Stomach (tissue), 9 donors: ENCODE data around the gene MTR. TPM values are rescaled to one million over a fixed set of nuclear protein-coding genes. Genes with fewer than 3 reads are reported as not detected.

ENCODE experiments used
- DNase-seq, 2 donors: peaks; one replicate each; pipeline versions ENCODE4 v3.0.0 to v3.0.0-alpha.2; 2013 to 2019
- H3K27ac ChIP-seq, 5 donors: fragments of 200-600 bp in 4 of 5; sonication (generic) in 4 of 5; one replicate each; pipeline ENCODE4 v1.5.1; 2013 to 2019; ENCODE audit warnings: mild to moderate bottlenecking in 1 of 5, moderate library complexity in 1 of 5
- H3K27me3 ChIP-seq, 3 donors: fragments of 200-600 bp; sonication (generic); one replicate each; pipeline ENCODE4 v1.5.1; 2017 to 2019; ENCODE audit warnings: mixed run types in 1 of 3
- H3K36me3 ChIP-seq, 4 donors: fragments of 200-600 bp; sonication (generic); 1 replicate in 3 of 4; 2 replicates in 1 of 4; pipeline ENCODE4 v1.5.1; 2016 to 2019
- H3K4me1 ChIP-seq, 4 donors: fragments of 200-600 bp; sonication (generic); one replicate each; pipeline ENCODE4 v1.5.1; 2016 to 2019
- H3K4me3 ChIP-seq, 4 donors: fragments of 200-600 bp; sonication (generic) in 3 of 4; one replicate each; pipeline ENCODE4 v1.5.1; 2016 to 2019; ENCODE audit warnings: mild to moderate bottlenecking in 1 of 4
- H3K9me3 ChIP-seq, 4 donors: fragments of 200-600 bp; sonication (generic); one replicate each; pipeline ENCODE4 v1.5.1; 2016 to 2019
- CTCF ChIP-seq, 7 experiments: fragments of 450-650 bp in 4 of 7; fragments of 200-600 bp in 3 of 7; sonication (generic) in 3 of 7; IDR thresholded peaks; one replicate each; pipeline ENCODE4 v1.5.1; 2016 to 2019; ENCODE audit warnings: antibody characterized with exemption in 7 of 7, control low read depth in 2 of 7, mild to moderate bottlenecking in 1 of 7
- EP300 ChIP-seq: sonication (generic); formaldehyde crosslinking; IDR thresholded peaks from one replicate; pipeline ENCODE4 v1.6.1; 2017; ENCODE audit warnings: antibody characterized with exemption
- POLR2A ChIP-seq, 4 donors: fragments of 450-650 bp; IDR thresholded peaks; one replicate each; pipeline ENCODE4 v1.6.1; 2016; ENCODE audit warnings: antibody characterized with exemption in 4 of 4, control low read depth in 2 of 4, mild to moderate bottlenecking in 1 of 4, moderate library complexity in 1 of 4
- POLR2AphosphoS5 ChIP-seq, 3 donors: sonication (generic); formaldehyde crosslinking; IDR thresholded peaks; one replicate each; pipeline ENCODE4 v1.6.1; 2016; ENCODE audit warnings: antibody characterized with exemption in 3 of 3
- WGBS, 5 donors: extraction: QIAGEN DNeasy Blood & Tissue Kit in 3 of 5; methylation state at CpG; one replicate each; pipeline versions ENCODE4 v1.1.5 to v1.1.7; 2013 to 2018; 5-methylcytosine and 5-hydroxymethylcytosine counted together
- intact Hi-C: fragments of 100-400 bp; cut with DNase I; formaldehyde crosslinking; loops from one replicate; pipeline ENCODE4 v1.15.1; 2023; ENCODE audit warnings: low total_unique reads
- polyA plus RNA-seq, 3 donors: library from polyadenylated mRNA; stranded (reverse); fragments of 200-250 nt; gene quantifications; one replicate each; pipeline ENCODE4 v1.2.3, GENCODE V29; 2013
- total RNA-seq, 5 donors: library from RNA; depleted of rRNA; stranded (reverse); fragments of >200 nt; gene quantifications; one replicate each; pipeline versions ENCODE4 v1.1.0 to v1.2.3, GENCODE V29; 2014 to 2016
- donor health status: healthy with polysubstance abuse.
- donor health status: Bipolar disorder and iron deficiency.
- donor health status: healthy.

MTR gene
- total and polyA plus RNA-seq, 8 donors, result 3.1 to 57.3 (median 23.6) TPM

- Histone ChIP-seq H3K4me3 (no peak overlapping the region), H3K27ac (peak overlapping the region in 2 of 5 donors; percentile 20 to 76), H3K9me3 (no peaks in the 10 kb centered on the region), H3K27me3 (no peaks in the 10 kb centered on the region), H3K4me1 (peaks cover 0 to 22% (median 2%) of the 10 kb centered on the region in 4 donors), H3K36me3 (peaks cover 37 to 100% (median 100%) of the 10 kb centered on the region in 4 donors)
- WGBS, 5 donors, result 81 to 91% (median 88%) methylated on average over 19 of the region's 19 CpGs
- DNase-seq, result no peak
- intact Hi-C loops, result no loop called here
- no peak for TF ChIP-seq EP300
- no peak for TF ChIP-seq CTCF (IDR thresholded peaks at IDR 0.05)
- TF ChIP-seq POLR2AphosphoS5 (IDR thresholded peaks at IDR 0.05), result no peak
- no peak for TF ChIP-seq POLR2A (IDR thresholded peaks at IDR 0.05)
These were observed 98.8 kb downstream of the MTR start for GRCh38 chr1:236893626-236894545.

GRCh38 chr1:236895665-236896387 is 100.7 kb downstream of the MTR start:
- intact Hi-C loops, result no loop called here
- peak in 1 of 2 donors; percentile 26 for DNase-seq
- no peak for TF ChIP-seq POLR2AphosphoS5 (IDR thresholded peaks at IDR 0.05)
- no peak for TF ChIP-seq EP300
- TF ChIP-seq POLR2A (IDR thresholded peaks at IDR 0.05), result no peak
- no peak for TF ChIP-seq CTCF (IDR thresholded peaks at IDR 0.05)
- no peak overlapping the region for H3K4me3 ChIP-seq
- no peaks in the 10 kb centered on the region for H3K27me3 ChIP-seq
- H3K4me1 ChIP-seq, result peaks cover 0 to 17% (median 2%) of the 10 kb centered on the region in 4 donors
- peaks cover 38 to 100% (median 99%) of the 10 kb centered on the region in 4 donors for H3K36me3 ChIP-seq
- H3K9me3 ChIP-seq, result no peaks in the 10 kb centered on the region
- 82 to 94% (median 92%) methylated on average over 8 of the region's 8 CpGs for WGBS, 5 donors
- H3K27ac ChIP-seq, result peak overlapping the region in 1 of 5 donors; percentile 4

- WGBS, 5 donors, result 90 to 98% (median 92%) methylated on average over 2 of the region's 2 CpGs
- no peak overlapping the region for H3K4me3 ChIP-seq
- TF ChIP-seq CTCF (IDR thresholded peaks at IDR 0.05) (no peak), POLR2A (IDR thresholded peaks at IDR 0.05) (no peak), EP300 (no peak), POLR2AphosphoS5 (IDR thresholded peaks at IDR 0.05) (no peak)
- H3K4me1 ChIP-seq, result peaks cover 0 to 9% (median 0%) of the 10 kb centered on the region in 4 donors
- intact Hi-C loops, result no loop called here
- H3K9me3 ChIP-seq, result peaks cover 0 to 6% (median 0%) of the 10 kb centered on the region in 4 donors
- DNase-seq, result no peak
- H3K27ac ChIP-seq, result peak overlapping the region in 1 of 5 donors; percentile 4
- peaks cover 30 to 100% (median 99%) of the 10 kb centered on the region in 4 donors for H3K36me3 ChIP-seq
- no peaks in the 10 kb centered on the region for H3K27me3 ChIP-seq
These were observed 101.6 kb downstream of the MTR start for GRCh38 chr1:236896716-236897115.
